Heart left ventricle (tissue), 16 donors: ENCODE measurements around the gene ZBTB3. TPM values are rescaled to one million over a fixed set of nuclear protein-coding genes. Genes with fewer than 3 reads are reported as not detected.
"Not testable (repeated sequence)": the region's sequence is repeated elsewhere in the genome, so short reads cannot be mapped to it uniquely, and the experiment has no call there.

Source experiments
- ATAC-seq, 4 donors: fragments of 200-7000 bp; cut with Tn5 transposase; one replicate each; pipeline ENCODE4 v1.9.1; 2020 to 2022; ENCODE audit warnings: moderate library complexity in 4 of 4, mild to moderate bottlenecking in 3 of 4, moderate number of reproducible peaks in 1 of 4
- DNase-seq, 5 donors: peaks; one replicate each; pipeline ENCODE4 v3.0.0-alpha.2; 2020
- H3K27ac ChIP-seq, 12 donors: fragments of 200-600 bp; sonication (generic) in 4 of 12; one replicate each; pipeline versions ENCODE4 v1.5.0 to v1.8.0; 2016 to 2022; ENCODE audit warnings: mild to moderate bottlenecking in 2 of 12
- H3K27me3 ChIP-seq, 9 donors: fragments of 200-600 bp; sonication (generic) in 2 of 9; one replicate each; pipeline versions ENCODE4 v1.5.1 to v1.8.0; 2016 to 2022; ENCODE audit warnings: mild to moderate bottlenecking in 3 of 9
- H3K36me3 ChIP-seq, 9 donors: fragments of 200-600 bp; sonication (generic) in 2 of 9; one replicate each; pipeline versions ENCODE4 v1.5.0 to v1.8.0; 2018 to 2022; ENCODE audit warnings: mild to moderate bottlenecking in 2 of 9
- H3K4me1 ChIP-seq, 12 donors: fragments of 200-600 bp; sonication (generic) in 4 of 12; one replicate each; pipeline versions ENCODE4 v1.5.0 to v1.8.0; 2016 to 2022; ENCODE audit warnings: mild to moderate bottlenecking in 3 of 12
- H3K4me3 ChIP-seq, 12 donors: fragments of 200-600 bp; sonication (generic) in 4 of 12; one replicate each; pipeline versions ENCODE4 v1.5.0 to v1.8.0; 2017 to 2022; ENCODE audit warnings: mild to moderate bottlenecking in 9 of 12, moderate library complexity in 4 of 12
- H3K9me3 ChIP-seq, 12 donors: fragments of 200-600 bp; sonication (generic) in 4 of 12; one replicate each; pipeline versions ENCODE4 v1.5.0 to v1.8.0; 2016 to 2022; ENCODE audit warnings: mild to moderate bottlenecking in 1 of 12
- POLR2A ChIP-seq, 2 donors: fragments of 450-650 bp; IDR thresholded peaks; one replicate each; pipeline ENCODE4 v1.6.1; 2017; ENCODE audit warnings: antibody characterized with exemption in 2 of 2, mild to moderate bottlenecking in 2 of 2, moderate library complexity in 2 of 2
- WGBS, 4 donors: extraction: QIAGEN DNeasy Blood & Tissue Kit in 2 of 4; methylation state at CpG; one replicate each; pipeline versions ENCODE4 v1.1.5 to v1.1.7; 2013 to 2018; 5-methylcytosine and 5-hydroxymethylcytosine counted together
- intact Hi-C, 10 donors: fragments of 100-400 bp; cut with DNase I; formaldehyde crosslinking; loops; one replicate each; pipeline versions ENCODE4 v1.11.1 to v1.14.2; 2022
- polyA plus RNA-seq, 2 donors: library from polyadenylated mRNA; stranded (reverse); fragments of 200-250 nt; gene quantifications; one replicate each; pipeline ENCODE4 v1.2.3, GENCODE V29; 2013
- total RNA-seq, 9 donors: library from RNA; depleted of rRNA in 2 of 9; stranded (reverse); fragments of >200 nt in 2 of 9; fragmentation: NEBNext Ultra II Directional in 3 of 9; extraction: Animal tissue kit (Norgen Biotek cat#: 25700) in 3 of 9; gene quantifications; one replicate each; pipeline versions ENCODE4 v1.1.0 to v1.2.4, GENCODE V29; 2016 to 2023
- TF ChIP-seq, protein P1 (sequence below), 12 donors: fragments of 200-600 bp; sonication (generic) in 4 of 12; IDR thresholded peaks; one replicate each; pipeline versions ENCODE4 v1.5.0 to v1.8.0; 2018 to 2022; ENCODE audit warnings: antibody characterized with exemption in 12 of 12, mild to moderate bottlenecking in 5 of 12
- donor health status: ischemic (EF 13 %, LVEDD 7.1; RV severe dilation, severe dysfunction).
- donor health status: healthy with polysubstance abuse.
- donor health status: DM: no; HTN: yes; CAD: no.
- donor health status: DM: no; HTN: no; CAD: no.
- donor health status: ischemic (EF 25% LVEDD 6.9; RV normal size, moderate dysfunction).
- donor health status: ischemic (EF 25% LVEDD 5.7; RV mildly dilated, moderate dysfunction).
- donor health status: healthy.
- donor health status: DM: yes; HTN: yes; CAD: no.
- donor health status: ischemic (EF 35%, LVEDD 5.7; RV mildly dilated, moderate dysfunction).
- donor health status: nonischemic (EF 11% LVEDD 7.7; RV severe dilation, severe dysfunction).
- donor health status: DM: yes; HTN: yes; CAD: no.
- donor health status: PGD.
- donor health status: ischemic (EF 29% LVEDD 5.4; RV normal size, mild dysfunction).
- donor health status: nonischemic (EF 23%, LVEDD 6.1; RV moderate dilation, normal function).

Gene ZBTB3
- total and polyA plus RNA-seq, 11 donors, result 3.5 to 16.6 (median 9.6) TPM

DNA sequence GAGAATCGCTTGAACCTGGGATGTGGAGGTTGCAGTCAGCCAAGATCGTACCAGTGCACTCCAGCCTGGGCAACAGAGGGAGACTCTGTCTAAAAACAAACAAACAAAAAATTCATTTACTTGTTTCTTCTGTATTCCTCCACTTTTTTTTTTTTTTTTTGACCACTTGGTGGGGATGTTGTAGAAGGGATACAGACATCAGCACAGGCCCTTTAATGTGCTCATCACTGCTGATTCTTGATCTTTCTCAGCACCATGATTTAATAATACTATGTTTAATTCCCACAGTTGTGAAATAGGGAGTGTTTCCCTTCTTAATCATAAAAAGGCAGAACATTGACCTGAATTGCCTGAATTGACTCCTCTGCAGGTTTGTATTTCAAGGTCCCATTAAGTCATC is 21.1 kb downstream of the ZBTB3 start:
- WGBS, 4 donors, result 79 to 94% (median 84%) methylated on average over 2 of the region's 2 CpGs

DNA sequence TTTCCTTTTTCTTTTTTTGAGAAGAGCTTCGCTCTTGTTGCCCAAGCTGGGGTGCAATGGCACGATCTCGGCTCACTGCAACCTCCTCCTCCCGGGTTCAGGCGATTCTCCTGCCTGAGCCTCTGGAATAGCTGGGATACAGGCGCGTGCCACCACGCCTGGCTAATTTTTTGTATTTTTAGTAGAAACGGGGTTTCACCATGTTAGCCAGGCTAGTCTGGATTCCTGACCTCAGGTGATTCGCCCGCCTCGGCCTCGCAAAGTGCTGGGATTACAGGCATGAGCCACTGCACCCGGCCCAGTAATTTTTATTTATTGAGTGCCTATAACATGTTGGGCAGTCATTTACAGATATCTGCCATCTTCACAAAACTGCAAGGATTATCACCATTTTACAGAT is 23.9 kb downstream of the ZBTB3 start:
- WGBS, 4 donors, result 83 to 90% (median 89%) methylated on average over 14 of the region's 14 CpGs
- peaks cover 3 to 47% (median 38%) of the 10 kb centered on the region in 12 donors for H3K4me1 ChIP-seq
- H3K27me3 ChIP-seq, DNase-seq, ATAC-seq, H3K9me3 ChIP-seq, intact Hi-C loops: not testable (repeated sequence)
- peak overlapping the region in 10 of 12 donors; percentile 64 to 98 (median 85) for H3K4me3 ChIP-seq
- peak overlapping the region in 4 of 12 donors; percentile 93 to 98 (median 97) for H3K27ac ChIP-seq
- peaks cover 0 to 45% (median 33%) of the 10 kb centered on the region in 9 donors for H3K36me3 ChIP-seq

More for the DNA sequence above, 21.1 kb downstream of the ZBTB3 start:
- no peak for TF ChIP-seq POLR2A (IDR thresholded peaks at IDR 0.05)
- TF ChIP-seq, protein P1, sequence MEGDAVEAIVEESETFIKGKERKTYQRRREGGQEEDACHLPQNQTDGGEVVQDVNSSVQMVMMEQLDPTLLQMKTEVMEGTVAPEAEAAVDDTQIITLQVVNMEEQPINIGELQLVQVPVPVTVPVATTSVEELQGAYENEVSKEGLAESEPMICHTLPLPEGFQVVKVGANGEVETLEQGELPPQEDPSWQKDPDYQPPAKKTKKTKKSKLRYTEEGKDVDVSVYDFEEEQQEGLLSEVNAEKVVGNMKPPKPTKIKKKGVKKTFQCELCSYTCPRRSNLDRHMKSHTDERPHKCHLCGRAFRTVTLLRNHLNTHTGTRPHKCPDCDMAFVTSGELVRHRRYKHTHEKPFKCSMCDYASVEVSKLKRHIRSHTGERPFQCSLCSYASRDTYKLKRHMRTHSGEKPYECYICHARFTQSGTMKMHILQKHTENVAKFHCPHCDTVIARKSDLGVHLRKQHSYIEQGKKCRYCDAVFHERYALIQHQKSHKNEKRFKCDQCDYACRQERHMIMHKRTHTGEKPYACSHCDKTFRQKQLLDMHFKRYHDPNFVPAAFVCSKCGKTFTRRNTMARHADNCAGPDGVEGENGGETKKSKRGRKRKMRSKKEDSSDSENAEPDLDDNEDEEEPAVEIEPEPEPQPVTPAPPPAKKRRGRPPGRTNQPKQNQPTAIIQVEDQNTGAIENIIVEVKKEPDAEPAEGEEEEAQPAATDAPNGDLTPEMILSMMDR (IDR thresholded peaks at IDR 0.05), result no peak
- no peaks in the 10 kb centered on the region for H3K27me3 ChIP-seq
- no peak overlapping the region for H3K4me3 ChIP-seq
- H3K27ac ChIP-seq, result no peak overlapping the region
- DNase-seq, result no peak
- H3K36me3 ChIP-seq, result peaks cover 0 to 70% (median 61%) of the 10 kb centered on the region in 9 donors
- no peak for ATAC-seq
- H3K9me3 ChIP-seq, result no peaks in the 10 kb centered on the region
- H3K4me1 ChIP-seq, result peaks cover 3 to 36% (median 26%) of the 10 kb centered on the region in 12 donors
- intact Hi-C loops, result no loop called here

DNA sequence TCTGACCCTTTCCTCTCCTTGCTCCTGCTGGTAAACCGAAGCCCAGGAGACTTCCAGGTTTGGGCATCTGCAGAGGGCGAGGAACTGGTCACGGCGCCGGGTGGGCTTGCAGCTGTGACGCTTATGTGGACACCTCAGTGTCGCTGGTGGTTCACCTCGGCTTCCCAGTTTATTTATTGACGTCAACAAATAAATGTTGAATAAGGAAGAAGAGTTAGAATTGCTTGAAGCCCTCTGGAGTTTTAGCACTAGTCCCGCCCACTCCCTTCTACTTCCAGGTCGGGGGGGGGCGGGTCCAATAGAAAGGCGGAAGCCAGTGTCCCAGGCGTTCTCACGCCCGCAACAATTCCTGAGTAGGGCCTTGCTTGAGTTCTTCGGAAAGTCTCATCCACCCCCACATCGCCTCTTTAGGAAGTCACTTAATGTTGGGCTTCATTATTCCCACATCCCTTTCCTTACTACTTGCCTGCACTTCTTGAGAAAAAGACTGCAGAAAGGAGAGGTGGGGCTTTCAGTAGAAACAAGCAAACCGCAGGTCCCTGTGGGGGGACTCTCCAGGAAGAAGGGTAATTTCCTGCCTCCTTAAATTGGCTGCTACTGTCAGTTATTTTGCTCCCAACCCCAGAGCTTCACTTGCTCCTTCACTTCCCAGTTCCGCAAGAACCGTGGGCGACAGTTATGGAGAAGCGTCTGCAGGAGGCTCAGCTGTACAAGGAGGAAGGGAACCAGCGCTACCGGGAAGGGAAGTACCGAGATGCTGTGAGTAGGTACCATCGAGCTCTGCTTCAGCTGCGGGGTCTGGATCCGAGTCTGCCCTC is 25.6 kb downstream of the ZBTB3 start, which contains the start of gene TTC9C:
Gene TTC9C (plus strand): TSS at position 316 of the 818 bp plus-strand sequence. CDS start 363 bp downstream, at position 679.
- Histone ChIP-seq H3K27ac (peak within 1 kb of the TSS; percentile 91 to 99 (median 96)), H3K4me3 (peak within 1 kb of the TSS; percentile 64 to 98 (median 85)), H3K36me3 (peaks cover 0 to 36% (median 27%) of the 10 kb centered on the region in 9 donors), H3K9me3 (no peaks in the 10 kb centered on the region), H3K4me1 (peaks cover 3 to 61% (median 51%) of the 10 kb centered on the region in 12 donors), H3K27me3 (no peaks in the 10 kb centered on the region)
- intact Hi-C loops, result loop anchor here in 4 of 10 donors (1.0 to 10.0 kb wide), 8 partner anchors 25 to 126 kb away; partner anchors contain the start of genes TAF6L (in 2 of the 4) and ZBTB3 (in 1 of the 4)
- TF ChIP-seq, protein P1 (IDR thresholded peaks at IDR 0.05), result no peak
- peak in 1 of 2 donors; percentile 78 for TF ChIP-seq POLR2A (IDR thresholded peaks at IDR 0.05)
- WGBS, 4 donors, result 0 to 1% (median 1%) methylated on average over 29 of the region's 29 CpGs
- DNase-seq, result peak; percentile 88 to 92 (median 90)
- peak; percentile 63 to 80 (median 76) for ATAC-seq

DNA sequence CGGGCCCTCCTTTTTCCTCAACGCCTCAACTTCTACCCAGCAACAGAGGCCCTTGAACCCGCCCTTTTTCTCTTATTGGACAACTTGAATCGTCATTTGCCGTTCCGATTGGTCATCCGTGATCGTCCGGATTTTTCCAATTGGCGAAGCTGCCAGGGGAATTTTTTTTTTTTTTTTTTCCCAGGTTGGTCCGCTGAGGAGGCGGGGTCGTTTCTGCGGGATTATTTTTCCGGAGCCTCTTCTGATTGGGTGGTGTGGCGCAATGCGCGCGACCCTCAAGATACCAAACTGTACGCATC is 26.1 kb downstream of the ZBTB3 start:
- Histone ChIP-seq H3K27me3 (no peaks in the 10 kb centered on the region), H3K4me1 (peaks cover 3 to 63% (median 47%) of the 10 kb centered on the region in 12 donors), H3K9me3 (no peaks in the 10 kb centered on the region), H3K27ac (peak overlapping the region; percentile 91 to 99 (median 96)), H3K36me3 (peaks cover 0 to 36% (median 27%) of the 10 kb centered on the region in 9 donors), H3K4me3 (peak overlapping the region; percentile 64 to 98 (median 85))
- DNase-seq (peak; percentile 83 to 91 (median 89)), ATAC-seq (peak; percentile 78 to 88 (median 82))
- WGBS, 4 donors, result 0% methylated on average over 20 of the region's 20 CpGs
- TF ChIP-seq POLR2A (IDR thresholded peaks at IDR 0.05), result no peak
- TF ChIP-seq, protein P1 (IDR thresholded peaks at IDR 0.05), result no peak
- intact Hi-C loops, result loop anchor here in 5 of 10 donors (1.0 to 10.0 kb wide), 10 partner anchors 17 to 127 kb away; partner anchors contain the start of genes TAF6L (in 2 of the 5) and ZBTB3 (in 1 of the 5)
